Ovary (tissue), 9 donors: Measurements from ENCODE around the gene TMEM250. TPM values are rescaled to one million over a fixed set of nuclear protein-coding genes. Genes with fewer than 3 reads are reported as not detected.
A peak's percentile ranks its signal among the peaks of the same experiment; 100 is the strongest.

ENCODE experiments used
- DNase-seq, 5 donors: peaks; one replicate each; pipeline ENCODE4 v3.0.0-alpha.2; 2019 to 2020
- H3K27ac ChIP-seq, 2 donors: fragments of 200-600 bp; one replicate each; pipeline versions ENCODE4 v1.5.1 to v1.8.0; 2019 to 2022
- H3K27me3 ChIP-seq: fragments of 200-600 bp; one replicate; pipeline ENCODE4 v1.8.0; 2022
- H3K36me3 ChIP-seq: fragments of 200-600 bp; sonication (generic); one replicate; pipeline ENCODE4 v1.5.1; 2019
- H3K4me1 ChIP-seq: one replicate; pipeline ENCODE4 v1.8.1; 2013; ENCODE audit warnings: mild to moderate bottlenecking, moderate library complexity; ENCODE audit not compliant: insufficient read depth
- H3K4me3 ChIP-seq: fragments of 200-600 bp; sonication (generic); one replicate; pipeline ENCODE4 v1.5.1; 2017
- H3K9me3 ChIP-seq, 2 donors: fragments of 200-600 bp in 1 of 2; sonication (generic) in 1 of 2; one replicate each; pipeline versions ENCODE4 v1.5.1 to v1.8.1; 2013 to 2019; ENCODE audit warnings: mild to moderate bottlenecking in 1 of 2, moderate library complexity in 1 of 2
- CTCF ChIP-seq, 3 donors: fragments of 450-650 bp in 2 of 3; fragments of 200-600 bp in 1 of 3; IDR thresholded peaks; one replicate each; pipeline versions ENCODE4 v1.5.1 to v1.8.0; 2016 to 2022; ENCODE audit warnings: antibody characterized with exemption in 3 of 3, mild to moderate bottlenecking in 1 of 3
- EP300 ChIP-seq: sonication (generic); formaldehyde crosslinking; IDR thresholded peaks from one replicate; pipeline ENCODE4 v1.6.1; 2017; ENCODE audit warnings: antibody characterized with exemption
- POLR2A ChIP-seq: fragments of 450-650 bp; IDR thresholded peaks from one replicate; pipeline ENCODE4 v1.6.1; 2017; ENCODE audit warnings: antibody characterized with exemption, mild to moderate bottlenecking, moderate library complexity
- WGBS, 3 donors: extraction: QIAGEN DNeasy Blood & Tissue Kit in 1 of 3; methylation state at CpG; one replicate each; pipeline versions ENCODE4 v1.1.5 to v1.1.7; 2013 to 2017; 5-methylcytosine and 5-hydroxymethylcytosine counted together
- intact Hi-C, 4 donors: fragments of 100-400 bp; cut with DNase I; formaldehyde crosslinking; loops; one replicate each; pipeline versions ENCODE4 v1.11.0 to v1.15.1; 2022 to 2023
- polyA plus RNA-seq, 2 donors: library from polyadenylated mRNA; stranded (reverse); fragments of 200-250 nt in 1 of 2; fragments of 350-450 nt in 1 of 2; fragmentation: Illumina TruSeq in 1 of 2; extraction: RNeasy Lipid Tissue Mini Kit (QIAGEN cat#74804) in 1 of 2; gene quantifications; one replicate each; pipeline ENCODE4 v1.2.3, GENCODE V29; 2013 to 2014
- total RNA-seq, 7 donors: library from RNA; depleted of rRNA in 2 of 7; stranded (reverse); fragments of >200 nt in 2 of 7; fragmentation: NEBNext Ultra II Directional in 3 of 7; extraction: Animal tissue kit (Norgen Biotek cat#: 25700) in 3 of 7; gene quantifications; one replicate each; pipeline versions ENCODE4 v1.1.0 to v1.2.4, GENCODE V29; 2016 to 2023
- donor health status: DM: no; HTN: no; CAD: no; lungs with moderate emphysema.
- donor health status: DM: no; HTN: no; CAD: no.
- donor health status: Bipolar disorder and iron deficiency.
- donor health status: DM: yes; HTN: yes; CAD: no.
- donor health status: DM: no; HTN: no; CAD: no.
- donor health status: DM: yes; HTN: yes; CAD: no.

The TMEM250 gene
- total and polyA plus RNA-seq, 9 donors = 3.7 to 35.2 (median 24.8) TPM

GRCh38 chr9:136124976-136125692, 6.5 kb upstream of the TMEM250 start:
- Histone ChIP-seq H3K4me1 (peaks cover 2% of the 10 kb centered on the region), H3K36me3 (no peaks in the 10 kb centered on the region), H3K9me3 (no peaks in the 10 kb centered on the region), H3K27me3 (no peaks in the 10 kb centered on the region), H3K27ac (no peak overlapping the region), H3K4me3 (no peak overlapping the region)
- 87 to 94% (median 93%) methylated on average over 2 of the region's 2 CpGs for WGBS, 3 donors
- no peak for TF ChIP-seq POLR2A
- no peak for TF ChIP-seq CTCF (IDR thresholded peaks at IDR 0.05)
- no peak for TF ChIP-seq EP300
- intact Hi-C loops = loop anchor here (5.0 to 10.0 kb wide), 8 partner anchors 38 to 523 kb away; partner anchors contain the start of gene KCNT1 (in 2 of the 4)
- no peak for DNase-seq

- H3K4me3 ChIP-seq = no peak overlapping the region
- no peaks in the 10 kb centered on the region for H3K27me3 ChIP-seq
- no peak overlapping the region for H3K27ac ChIP-seq
- DNase-seq = peak; percentile 67 to 85 (median 81)
- TF ChIP-seq CTCF (IDR thresholded peaks at IDR 0.05) (peak; percentile 97 to 99 (median 99)), POLR2A (peak; percentile 28), EP300 (no peak)
- H3K36me3 ChIP-seq = no peaks in the 10 kb centered on the region
- intact Hi-C loops = loop anchor here (1.0 to 10.0 kb wide), 9 partner anchors 35 to 520 kb away; partner anchors contain the start of gene KCNT1 (in 2 of the 4)
- peaks cover 4% of the 10 kb centered on the region for H3K4me1 ChIP-seq
- no peaks in the 10 kb centered on the region for H3K9me3 ChIP-seq
- 17 to 21% (median 17%) methylated on average over 45 of the region's 45 CpGs for WGBS, 3 donors
Measured at GRCh38 chr9:136122425-136123383, 4.0 kb upstream of the TMEM250 start.

GRCh38 chr9:136121801-136122200, 3.1 kb upstream of the TMEM250 start:
- Histone ChIP-seq H3K4me1 (peaks cover 7% of the 10 kb centered on the region), H3K36me3 (no peaks in the 10 kb centered on the region), H3K27ac (no peak overlapping the region), H3K27me3 (no peaks in the 10 kb centered on the region), H3K9me3 (no peaks in the 10 kb centered on the region), H3K4me3 (no peak overlapping the region)
- intact Hi-C loops = loop anchor here (2.0 to 10.0 kb wide), 8 partner anchors 34 to 520 kb away; partner anchors contain the start of gene KCNT1 (in 2 of the 4)
- DNase-seq = no peak
- 74 to 88% (median 77%) methylated on average over 9 of the region's 9 CpGs for WGBS, 3 donors
- TF ChIP-seq EP300 (no peak), POLR2A (no peak), CTCF (IDR thresholded peaks at IDR 0.05) (no peak)

- no peak overlapping the region for H3K4me3 ChIP-seq
- intact Hi-C loops = loop anchor here (5.0 to 10.0 kb wide), 7 partner anchors 33 to 518 kb away; partner anchors contain the start of gene KCNT1 (in 2 of the 4)
- peaks cover 7% of the 10 kb centered on the region for H3K4me1 ChIP-seq
- no peaks in the 10 kb centered on the region for H3K9me3 ChIP-seq
- TF ChIP-seq POLR2A (no peak), EP300 (no peak), CTCF (IDR thresholded peaks at IDR 0.05) (no peak)
- no peak for DNase-seq
- H3K36me3 ChIP-seq = no peaks in the 10 kb centered on the region
- peak overlapping the region in 1 of 2 donors; percentile 95 for H3K27ac ChIP-seq
- WGBS, 3 donors = 59 to 78% (median 68%) methylated on average over 18 of the region's 18 CpGs
- no peaks in the 10 kb centered on the region for H3K27me3 ChIP-seq
Measured at GRCh38 chr9:136120438-136120844, 1.8 kb upstream of the TMEM250 start.
